SKM-1 treated with dmso at 0.1 percent for 144 hours (cell line): ENCODE measurements around the gene MCUB.
"Not testable (repeated sequence)": the region's sequence is repeated elsewhere in the genome, so short reads cannot be mapped to it uniquely, and the experiment has no call there.

ENCODE experiments used
- DNase-seq: peaks from one replicate; lab custom pipeline; 2025; ENCODE audit not compliant: unreplicated experiment; lab: John Stamatoyannopoulos, UW

The MCUB gene, protein sequence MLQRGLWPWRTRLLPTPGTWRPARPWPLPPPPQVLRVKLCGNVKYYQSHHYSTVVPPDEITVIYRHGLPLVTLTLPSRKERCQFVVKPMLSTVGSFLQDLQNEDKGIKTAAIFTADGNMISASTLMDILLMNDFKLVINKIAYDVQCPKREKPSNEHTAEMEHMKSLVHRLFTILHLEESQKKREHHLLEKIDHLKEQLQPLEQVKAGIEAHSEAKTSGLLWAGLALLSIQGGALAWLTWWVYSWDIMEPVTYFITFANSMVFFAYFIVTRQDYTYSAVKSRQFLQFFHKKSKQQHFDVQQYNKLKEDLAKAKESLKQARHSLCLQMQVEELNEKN

DNA sequence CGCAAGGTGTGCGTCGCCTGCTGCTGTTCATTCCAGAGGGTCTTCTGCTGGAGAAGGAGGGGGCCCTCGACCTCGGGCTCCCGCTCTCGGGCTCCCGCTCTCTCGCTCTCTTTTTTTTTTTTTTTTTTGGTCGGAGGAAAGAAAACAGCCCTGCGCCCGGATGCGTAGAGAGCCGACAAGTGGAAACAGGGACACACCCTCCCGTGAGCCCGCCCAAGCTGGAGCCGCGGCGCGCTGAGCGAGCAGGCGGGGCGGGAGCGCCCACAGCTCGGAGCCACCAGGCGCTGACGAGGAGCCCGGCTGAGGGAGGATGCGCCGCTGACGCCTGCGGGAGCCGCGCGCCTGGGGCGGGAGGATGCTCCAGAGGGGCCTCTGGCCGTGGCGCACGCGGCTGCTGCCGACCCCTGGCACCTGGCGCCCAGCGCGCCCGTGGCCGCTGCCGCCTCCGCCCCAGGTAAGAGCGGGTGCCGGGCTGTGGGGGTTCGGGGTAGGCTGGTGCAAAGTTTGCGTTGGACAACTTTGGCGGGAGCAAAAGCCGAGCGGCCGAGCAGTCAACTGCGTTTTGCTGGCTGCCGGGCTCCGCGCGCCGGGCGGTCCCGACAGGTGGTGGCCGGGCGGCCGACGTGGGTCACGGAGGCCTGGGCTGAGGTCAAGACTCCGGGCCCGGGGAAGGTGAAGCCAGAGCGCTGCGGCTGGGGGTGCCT is at the start of gene MCUB:
TSS of gene MCUB (plus strand) at position 264 of the 704 bp plus-strand sequence. CDS start at position 356, 92 bp downstream.
- no peak for DNase-seq

DNA sequence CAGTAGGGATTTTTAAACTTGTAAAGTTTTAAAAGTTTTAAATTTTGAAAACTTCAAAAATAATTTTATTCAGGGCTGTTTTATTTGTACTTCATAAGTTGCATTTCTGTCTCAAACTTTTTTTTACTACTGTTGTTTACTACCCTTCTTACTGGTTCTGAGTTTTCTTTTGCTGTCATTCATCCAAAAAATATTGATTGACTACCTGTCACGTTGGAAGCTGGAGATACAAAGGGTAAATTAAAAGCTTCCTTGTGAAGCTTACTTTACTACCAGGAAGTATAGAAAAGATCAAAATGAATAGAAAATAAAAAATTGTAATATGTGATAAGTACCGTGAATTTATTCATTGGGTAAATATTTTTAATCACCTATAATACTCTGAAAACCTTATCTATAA is 49.4 kb upstream of the MCUB start:
- DNase-seq = no peak

DNA sequence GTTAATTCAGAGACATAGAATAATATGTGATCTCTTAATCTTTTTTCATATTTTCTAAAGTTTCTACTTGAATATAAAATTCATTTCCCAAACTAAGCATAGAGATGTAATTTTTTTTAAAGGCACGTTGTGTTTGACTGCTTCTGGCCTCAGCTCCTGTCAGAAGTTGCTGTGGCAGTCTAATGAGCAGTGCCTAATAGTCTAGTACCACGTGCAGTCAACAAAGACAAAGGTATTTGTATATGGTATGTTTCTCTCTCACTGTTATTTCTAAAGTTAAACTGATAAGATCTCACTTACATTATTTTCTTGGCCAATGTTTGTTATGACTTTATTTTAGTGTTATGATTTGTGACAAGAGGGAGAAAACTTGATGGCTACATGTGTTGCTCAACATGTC is 48.6 kb upstream of the MCUB start:
- no peak for DNase-seq

DNA sequence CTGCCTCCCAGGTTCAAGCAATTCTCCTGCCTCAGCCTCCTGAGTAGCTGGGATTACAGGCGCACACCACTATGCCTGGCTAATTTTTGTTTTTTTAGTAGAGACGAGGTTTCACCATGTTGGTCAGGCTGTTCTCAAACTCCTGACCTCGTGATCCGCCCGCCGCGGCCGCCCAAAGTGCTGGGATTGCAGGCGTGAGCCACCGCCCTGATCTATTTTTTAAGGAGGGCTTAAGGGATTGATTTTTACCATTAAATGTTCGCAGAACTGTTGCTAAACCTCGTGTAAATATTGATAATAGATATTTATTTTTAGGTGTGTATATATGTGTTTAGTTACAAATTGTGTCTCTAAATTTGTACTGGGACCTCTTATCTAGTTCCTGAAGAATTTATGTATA is 46.7 kb upstream of the MCUB start:
- DNase-seq = not testable (repeated sequence)

DNA sequence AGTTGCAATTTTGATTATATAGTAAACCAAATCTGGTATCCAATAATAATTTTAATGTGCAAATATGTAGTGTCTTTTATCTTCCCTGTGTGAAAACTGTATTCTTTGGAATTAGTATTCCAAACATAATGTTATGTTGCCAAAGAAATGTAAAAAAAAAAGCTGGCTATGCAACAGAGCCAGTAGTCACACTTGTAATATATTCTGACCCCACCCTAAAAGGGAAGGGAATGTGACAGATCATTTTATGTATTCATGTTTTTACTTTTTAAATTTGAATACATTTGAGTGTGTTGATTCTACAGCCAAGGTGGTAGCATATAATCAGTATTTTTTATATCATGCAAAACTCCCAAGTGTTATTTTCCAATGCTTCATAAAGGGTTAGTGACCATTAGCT is 27.9 kb upstream of the MCUB start:
- DNase-seq = no peak

DNA sequence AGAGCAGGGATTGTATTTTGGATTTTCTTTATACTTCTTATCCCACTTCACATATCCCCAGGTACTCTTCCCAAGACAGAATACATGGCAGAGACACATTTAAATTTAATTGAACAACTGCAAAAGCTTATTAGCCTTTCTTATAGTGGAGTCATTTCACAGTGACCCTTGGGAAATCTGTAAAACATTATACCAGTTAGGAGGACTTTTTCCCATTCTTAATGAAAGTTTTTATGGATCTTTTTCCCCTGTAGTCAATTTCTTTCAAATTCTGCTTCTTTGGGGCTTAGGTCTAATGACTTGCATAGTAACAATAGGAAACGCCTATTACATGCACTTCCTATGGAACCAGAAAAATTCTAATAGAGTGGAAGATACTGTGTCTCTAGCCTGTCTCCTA is 14.6 kb upstream of the MCUB start:
- DNase-seq = no peak

DNA sequence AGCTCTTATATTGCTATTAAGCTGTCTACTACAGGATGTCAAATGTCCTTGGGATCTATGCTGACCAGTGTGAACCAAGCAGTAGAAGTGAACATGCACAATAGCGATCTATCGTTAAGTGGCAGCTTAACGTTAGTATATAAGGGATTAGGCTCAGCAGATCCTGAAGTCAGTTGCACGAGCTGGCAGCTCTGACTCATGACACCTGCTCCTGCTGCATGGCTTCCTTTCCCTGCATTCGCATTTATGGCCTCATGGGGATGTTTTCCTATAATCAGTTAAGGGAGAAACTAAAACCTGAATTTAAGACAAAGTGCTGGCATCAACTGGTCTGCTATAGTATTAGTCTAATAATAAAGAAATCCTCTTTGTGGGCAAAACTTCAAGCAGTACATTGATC is 12.7 kb upstream of the MCUB start:
- no peak for DNase-seq

DNA sequence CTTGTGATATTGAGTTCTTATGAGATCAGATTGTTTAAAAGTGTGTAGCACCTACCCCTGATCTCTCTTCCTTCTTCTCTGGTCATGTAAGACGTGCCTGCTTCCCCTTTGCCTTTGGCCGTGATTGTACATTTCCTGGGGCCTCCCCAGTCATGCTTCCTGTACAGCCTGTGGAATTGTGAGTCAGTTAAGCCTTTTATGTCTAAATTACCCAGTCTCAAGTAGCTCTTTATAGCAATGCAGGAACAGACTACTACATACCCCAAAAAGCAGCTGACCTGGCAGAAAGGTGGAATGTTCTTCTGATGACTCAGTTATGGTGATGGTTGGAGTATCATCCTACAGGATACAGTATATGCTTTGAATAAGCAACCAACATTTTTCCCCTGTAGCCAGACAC is 11.4 kb upstream of the MCUB start:
- peak; percentile 62 for DNase-seq

DNA sequence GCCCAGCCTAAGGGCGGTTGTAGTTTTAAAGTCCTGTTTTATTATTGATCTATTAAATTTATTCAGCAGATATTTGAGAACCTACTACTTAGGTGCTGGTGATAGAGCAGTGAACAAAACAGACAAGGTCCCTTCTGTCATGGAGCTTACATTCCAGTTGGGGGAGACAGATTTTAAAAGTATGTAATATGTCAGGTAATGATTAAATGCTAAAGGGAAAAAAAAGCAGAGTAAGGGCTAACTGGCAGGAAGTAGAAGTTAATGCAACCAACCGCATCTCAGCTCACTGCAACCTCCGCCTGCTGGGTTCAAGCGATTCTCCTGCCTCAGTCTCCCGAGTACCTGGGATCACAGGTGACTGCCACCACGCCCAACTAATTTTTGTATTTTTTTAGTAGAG is 7.8 kb upstream of the MCUB start:
- DNase-seq = no peak

DNA sequence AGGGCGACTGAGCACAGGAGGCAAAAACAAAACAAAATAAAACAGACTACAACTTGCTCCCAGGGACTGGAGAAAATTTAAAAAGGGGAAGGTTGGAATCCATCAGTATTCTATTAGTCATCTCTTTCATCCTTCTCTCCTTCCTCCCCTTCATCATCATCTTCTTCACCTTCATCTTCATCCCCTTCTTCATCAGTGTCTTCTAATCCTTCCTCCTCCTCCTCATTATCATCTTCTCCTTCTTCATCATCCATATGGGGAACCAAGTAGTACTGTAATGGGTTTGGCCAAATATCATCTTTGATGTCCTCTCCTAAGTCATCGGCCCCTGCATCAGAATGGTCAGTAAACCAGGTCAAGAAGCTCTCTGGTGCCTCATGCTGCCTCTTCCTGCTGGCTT is 6.9 kb upstream of the MCUB start:
- DNase-seq = no peak

DNA sequence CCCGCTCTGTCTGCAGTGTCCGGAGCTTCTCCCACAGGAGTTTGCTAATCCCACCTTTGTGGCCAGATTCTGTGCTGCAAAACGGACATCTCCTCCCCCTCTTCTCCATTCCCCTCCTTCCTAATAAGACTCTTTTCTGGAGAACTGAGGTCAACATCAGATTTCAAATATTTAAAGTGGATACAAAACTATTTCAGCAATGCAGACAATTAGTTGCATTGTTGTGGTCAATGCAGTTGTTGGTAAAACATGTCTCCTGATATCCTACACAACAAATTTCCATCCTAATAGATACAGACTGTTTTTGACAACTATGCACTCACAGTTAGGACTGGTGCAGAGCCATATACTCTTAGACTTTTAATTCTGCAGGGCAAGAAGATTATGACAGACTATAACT is 5.1 kb upstream of the MCUB start:
- no peak for DNase-seq

DNA sequence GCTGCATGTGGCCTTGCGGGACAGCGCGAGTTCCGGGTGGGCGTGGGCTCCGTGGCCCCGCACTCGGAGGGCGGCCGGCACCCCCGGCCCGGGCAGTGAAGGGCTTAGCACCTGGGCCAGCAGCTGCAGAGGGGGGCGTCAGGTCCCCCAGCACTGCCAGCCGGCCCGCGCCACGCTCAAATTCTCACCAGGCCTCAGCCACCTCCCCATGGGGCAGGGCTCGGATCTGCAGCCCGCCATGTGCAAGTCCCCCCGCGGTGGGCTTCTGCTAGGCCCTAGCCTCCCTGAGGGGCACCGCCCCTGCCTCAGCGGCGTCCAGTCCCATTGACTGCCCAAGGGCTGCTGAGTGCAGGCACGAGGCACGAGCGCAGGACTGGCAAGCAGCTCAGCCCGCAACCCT is 2.6 kb upstream of the MCUB start:
- DNase-seq = no peak

DNA sequence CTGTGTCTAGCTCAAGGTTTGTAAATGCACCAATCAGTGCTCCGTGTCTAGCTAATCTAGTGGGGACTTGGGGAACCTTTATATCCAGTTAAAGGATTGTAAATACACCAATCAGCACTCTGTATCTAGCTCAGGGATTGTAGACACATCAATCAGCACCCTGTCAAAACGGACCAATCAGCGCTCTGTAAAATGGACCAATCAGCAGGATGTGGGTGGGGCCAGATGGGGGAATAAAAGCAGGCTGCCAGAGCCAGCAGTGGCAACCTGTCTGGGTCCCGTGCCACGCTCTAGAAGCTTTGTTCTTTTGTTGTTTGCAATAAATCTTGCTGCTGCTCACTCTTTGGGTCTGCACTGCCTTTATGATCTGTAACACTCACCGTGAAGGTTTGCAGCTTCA is 2.0 kb upstream of the MCUB start:
- not testable (repeated sequence) for DNase-seq

DNA sequence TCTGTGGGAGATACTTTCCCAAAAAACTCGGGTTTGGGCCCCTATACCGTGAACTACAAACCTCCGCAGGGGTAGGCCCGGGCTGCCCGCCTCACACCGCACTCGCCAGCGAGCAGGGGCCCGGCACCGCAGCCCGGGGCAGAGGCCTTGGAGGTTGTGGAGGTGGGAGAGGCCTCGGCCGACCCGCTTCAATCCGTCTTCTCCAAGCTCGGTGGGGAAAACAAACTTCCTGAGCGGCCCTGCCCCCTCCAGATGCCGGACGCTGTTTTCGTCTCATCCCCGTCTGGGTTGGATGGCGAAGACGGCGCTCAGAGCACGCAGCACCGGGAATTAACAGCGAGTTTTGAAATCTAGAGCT is 442 bp upstream of the MCUB start:
- no peak for DNase-seq

DNA sequence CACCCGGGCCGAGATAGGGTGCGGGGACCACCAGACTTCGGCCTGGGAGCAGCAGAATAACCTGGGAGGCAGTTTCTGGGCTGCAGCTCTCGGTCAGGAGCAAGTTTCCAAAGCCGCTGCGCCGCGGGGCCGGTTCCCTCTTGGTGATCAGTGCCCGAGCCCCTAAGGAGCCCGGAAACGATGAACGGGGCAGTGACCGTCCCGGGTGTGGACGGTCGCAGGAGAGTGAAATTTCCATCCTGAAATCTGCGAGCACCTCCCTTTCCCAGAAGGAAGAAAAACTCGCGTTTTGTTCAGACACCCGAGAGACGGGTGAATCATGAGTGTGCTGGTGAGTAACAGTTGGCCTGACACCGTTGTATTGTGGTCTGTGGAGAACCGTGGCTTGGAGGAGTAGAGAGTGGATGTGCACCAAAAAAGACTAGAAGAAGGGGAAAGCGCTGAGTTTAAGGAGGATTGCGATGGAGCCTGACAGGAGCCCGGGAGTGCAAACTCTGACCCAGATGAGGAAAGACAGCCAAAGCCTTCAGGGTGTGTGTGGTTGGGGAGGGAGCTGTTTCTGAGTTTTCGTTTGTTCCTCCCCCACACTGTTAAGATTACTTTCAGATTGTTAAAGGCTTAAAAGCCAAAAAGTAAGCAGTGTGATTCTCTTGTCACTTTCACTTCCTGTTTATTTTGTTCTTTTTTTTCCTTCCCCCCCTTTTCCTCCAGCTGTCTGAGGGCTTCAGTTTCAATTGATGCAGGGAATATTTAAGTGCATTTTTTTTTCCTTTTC is 828 bp downstream of the MCUB start:
- DNase-seq = peak; percentile 67

DNA sequence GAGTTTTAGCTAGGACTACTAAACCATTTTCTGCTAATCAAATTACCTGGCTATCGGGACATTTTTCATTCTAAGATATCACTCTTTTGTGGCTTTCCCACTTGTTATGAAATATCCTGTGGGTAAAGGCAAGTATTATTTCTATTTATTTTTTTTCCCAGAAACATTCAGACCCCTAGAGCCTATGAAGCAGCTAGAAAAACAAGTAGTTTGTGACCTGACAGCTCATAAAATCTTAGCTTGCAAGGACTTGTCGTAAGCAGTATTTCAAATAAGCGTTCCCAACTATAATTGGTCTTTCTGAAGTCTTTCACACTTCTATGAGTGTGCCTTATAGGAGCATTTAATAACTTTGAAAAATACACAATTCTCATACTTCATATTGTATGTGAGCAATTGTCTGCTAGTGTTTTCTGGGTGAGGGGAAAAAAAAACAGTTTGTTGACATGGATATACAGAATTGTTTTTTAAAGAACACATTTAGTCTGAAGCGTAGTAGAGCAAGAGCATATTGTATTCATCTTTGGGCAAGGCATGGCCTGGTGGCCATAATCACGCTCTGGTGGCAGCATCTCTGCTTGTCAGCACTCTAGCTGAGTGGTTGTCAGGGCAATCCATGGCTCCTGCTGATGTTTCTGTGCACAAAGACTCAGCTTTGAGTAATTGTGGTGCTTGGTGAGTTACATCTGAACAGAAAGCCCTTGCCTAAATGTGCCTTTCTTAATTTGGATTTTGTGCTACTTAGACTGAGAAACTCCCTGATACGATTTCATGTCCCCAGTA is 2.6 kb downstream of the MCUB start:
- no peak for DNase-seq

DNA sequence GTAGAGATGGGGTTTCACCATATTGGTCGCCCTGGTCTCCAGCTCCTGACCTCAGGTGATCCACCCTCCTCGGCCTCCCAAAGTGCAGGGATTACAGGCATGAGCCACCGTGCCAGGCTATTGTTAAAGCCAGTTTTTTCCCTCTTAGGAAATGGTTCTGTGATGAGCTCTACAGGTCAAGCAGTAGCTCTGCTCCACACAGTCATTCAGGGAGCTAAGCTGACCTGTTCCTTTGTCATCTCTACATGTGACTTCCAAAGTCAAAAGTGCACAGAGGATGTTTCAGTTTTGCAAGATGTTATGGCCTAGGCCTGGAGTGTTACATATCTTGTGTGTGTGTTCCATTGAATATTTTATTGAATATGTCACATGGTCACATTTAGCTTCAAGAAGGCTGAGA is 11.4 kb downstream of the MCUB start:
- DNase-seq = no peak

DNA sequence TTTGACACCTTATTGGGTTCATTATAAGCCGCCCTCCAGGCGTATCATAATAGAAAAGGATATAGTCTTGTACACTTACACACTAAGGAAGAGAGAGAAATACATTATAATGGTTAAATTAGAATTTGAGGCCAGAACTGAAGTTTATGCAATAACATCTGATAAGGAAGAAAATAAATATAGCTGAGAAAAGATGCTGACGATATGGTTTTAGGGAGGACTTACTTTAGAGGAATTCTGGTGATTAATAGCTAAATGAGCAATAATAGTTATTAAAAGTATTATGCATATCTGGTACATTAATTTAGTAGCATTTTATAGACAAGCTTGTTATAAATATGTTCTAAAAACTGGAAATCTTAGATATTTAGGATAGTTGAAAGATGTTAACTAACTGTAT is 12.1 kb downstream of the MCUB start:
- DNase-seq = no peak

DNA sequence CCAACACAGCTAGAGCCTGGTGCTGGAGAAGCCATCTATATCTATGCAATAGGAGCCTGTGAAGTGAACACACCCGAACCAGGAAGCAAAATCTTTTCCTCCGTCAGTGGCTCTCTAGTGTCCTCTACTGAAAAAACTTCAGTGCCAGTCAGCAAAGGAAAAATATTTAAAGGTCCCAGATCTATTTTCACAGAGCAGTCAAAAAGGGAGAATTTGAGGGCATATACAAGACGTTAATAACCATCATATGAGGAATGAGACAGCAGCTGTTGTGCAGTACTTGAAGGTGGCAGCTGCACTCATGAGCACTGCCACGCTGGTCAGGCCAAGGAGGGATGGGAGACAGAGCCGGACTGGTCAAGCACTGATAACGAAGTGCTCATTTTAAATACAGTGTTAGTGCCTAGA is 14.4 kb downstream of the MCUB start:
- no peak for DNase-seq

DNA sequence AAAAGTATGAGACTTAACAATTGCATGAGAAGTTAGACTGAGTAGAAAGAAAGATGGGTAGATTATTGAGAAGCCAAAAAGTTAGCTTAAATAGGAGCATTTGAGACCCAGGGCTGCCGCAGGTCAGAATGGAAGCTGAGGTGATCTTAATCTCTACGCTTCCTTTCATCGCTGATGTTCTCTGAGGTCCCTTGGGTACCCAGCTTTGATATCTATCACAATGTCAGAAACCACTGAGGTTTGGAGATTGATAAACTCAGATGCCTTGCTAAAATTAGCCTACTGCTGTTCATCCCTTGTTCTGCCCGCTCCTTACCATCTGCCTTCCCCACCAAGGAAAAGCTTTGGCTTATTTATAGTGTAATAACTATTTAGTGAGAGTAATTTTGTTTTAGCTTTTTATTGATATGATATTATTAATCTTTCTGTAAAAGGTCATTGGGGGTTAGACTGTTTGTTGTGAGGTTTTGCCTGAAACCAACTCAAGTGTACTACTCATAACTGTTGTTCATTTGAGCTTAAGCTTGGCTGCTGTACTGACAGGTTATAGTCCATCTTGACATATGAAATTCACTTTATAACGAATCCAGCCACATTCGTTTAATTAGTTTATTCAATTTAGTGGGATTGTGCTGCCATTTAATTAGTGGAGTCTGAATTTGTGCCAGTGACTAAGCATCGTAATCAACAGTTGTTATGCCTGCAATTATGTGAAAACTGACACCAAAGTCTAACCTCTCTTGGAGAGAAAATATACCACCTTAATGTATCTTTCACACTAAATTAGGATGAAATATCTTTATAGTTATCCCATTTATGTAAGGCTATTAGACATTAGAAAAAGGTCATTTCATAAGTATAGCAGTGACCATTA is 15.1 kb downstream of the MCUB start:
- no peak for DNase-seq
